ENCODE measurements around the gene NCOA4.
"Not testable (repeated sequence)": the region's sequence is repeated elsewhere in the genome, so short reads cannot be mapped to it uniquely, and the experiment has no call there.

NCOA4 gene

GRCh38 chr10:46030091-46030937 is at the start of gene NCOA4:
Gene NCOA4, minus strand, starts transcription at chr10:46030623. Its CDS starts 13,943 bp downstream, at chr10:46016680.
- peak; percentile 94 for DNase-seq

DNA sequence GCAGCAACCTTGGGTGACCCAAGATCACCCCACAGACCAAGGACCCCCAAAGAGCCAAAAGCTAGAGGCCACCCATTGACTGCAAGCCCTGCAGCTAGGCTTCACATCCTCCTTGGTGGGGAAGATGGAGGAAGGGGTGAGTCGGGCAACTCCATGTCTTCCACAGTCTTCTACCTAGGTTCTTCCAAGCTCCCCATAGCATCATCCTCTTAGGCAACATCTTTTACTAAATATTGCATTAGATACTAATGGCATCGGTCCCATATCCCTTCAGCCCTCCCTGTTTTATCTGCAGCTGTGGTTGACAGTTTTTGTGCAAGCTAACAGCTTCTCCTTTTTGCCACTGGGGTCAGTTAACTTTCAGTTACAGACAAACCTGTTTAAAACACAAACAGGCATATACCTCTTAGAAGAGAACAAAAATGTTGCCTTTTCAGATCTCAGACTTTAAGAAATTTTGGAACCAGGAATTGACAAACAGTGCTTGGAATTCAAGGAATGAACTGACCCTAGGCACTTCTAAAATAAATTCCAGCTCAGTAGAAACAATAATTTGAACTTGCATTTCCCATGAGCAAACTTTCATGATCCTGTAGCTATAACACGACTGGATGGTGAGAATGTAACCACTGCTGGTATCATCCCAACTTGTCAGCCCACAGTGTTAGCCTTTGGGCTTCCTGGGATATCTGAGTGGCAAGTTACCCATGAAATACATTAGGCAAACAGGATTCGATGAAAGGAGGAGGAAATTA is 49.6 kb upstream of the NCOA4 start:
- DNase-seq, result no peak

- no peak for DNase-seq
Measured at GRCh38 chr10:46077731-46078413, 47.4 kb upstream of the NCOA4 start.

DNA sequence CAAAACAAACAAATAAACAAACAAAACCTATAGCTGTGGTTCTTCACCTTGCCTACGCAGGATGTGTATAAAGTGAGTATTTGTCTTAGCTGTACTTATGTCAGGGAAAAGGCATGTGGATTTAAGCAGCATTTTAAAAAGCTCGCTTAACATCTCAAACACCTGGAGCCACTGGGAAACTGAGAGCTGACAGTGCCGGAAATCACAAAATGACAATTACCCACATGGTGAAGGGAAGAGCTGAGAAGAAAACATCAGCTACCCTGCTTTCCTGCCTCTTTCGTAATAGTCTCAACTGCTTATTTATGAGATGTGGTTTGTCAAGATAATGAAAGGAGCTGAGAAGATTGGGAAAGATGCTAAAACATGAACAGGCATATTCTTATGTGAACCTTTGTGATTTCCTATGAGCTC is 46.7 kb upstream of the NCOA4 start:
- DNase-seq, result no peak

- DNase-seq, result no peak
Measured at GRCh38 chr10:46075869-46076268, 45.4 kb upstream of the NCOA4 start.

GRCh38 chr10:46074196-46074946 is 43.9 kb upstream of the NCOA4 start:
- DNase-seq, result no peak

DNA sequence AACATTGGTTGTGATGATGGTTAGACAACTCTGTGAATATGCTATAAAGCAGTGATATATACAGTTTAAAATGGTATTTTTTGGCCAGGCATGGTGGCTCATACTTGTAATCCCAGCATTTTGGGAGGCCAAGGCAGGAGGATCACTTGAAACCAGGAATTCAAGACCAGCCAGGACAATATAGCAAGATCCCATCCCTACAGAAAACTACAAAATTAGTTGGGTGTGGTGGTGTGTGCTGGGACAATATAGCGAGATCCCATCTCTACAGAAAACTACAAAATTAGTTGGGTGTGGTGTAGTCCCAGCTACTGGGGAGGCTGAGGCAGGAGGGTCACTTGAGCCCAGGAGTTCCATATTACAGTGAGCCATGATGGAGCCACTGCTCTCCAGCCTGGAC is 43.1 kb upstream of the NCOA4 start:
- no peak for DNase-seq

- no peak for DNase-seq
Measured at GRCh38 chr10:46070749-46071148, 40.3 kb upstream of the NCOA4 start.

DNA sequence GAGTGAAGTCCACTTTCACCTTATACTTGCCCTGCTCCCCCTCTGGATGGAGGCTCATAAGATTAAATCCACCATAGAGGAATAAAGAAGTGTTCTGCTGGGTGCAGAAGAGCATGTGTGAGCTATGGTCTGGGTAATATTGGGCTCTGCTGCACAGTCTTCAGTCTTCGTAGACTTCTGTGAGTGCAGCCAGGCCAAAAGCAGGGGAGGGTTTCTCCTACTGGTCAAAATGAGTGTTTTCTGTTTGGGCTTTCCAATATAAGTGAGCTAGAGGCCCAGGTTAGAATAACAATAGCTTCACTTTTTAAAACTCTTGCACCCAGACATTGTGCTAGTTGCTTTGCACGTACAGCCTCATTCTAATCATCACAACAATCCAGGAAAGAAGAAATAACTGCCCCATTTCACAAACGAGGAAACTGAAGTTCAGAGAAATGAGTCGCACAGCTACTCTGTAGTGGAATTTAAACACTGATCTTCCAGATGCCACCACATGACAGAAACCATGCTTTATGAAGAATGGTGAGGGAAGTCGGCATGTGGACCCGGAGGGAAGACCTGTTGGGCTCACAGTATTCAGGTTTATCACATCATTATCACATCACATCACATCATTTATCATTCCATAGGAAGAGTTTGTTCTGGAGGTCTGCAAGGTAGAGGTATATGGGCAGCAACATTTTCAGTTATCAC is 39.5 kb upstream of the NCOA4 start:
- no peak for DNase-seq

DNA sequence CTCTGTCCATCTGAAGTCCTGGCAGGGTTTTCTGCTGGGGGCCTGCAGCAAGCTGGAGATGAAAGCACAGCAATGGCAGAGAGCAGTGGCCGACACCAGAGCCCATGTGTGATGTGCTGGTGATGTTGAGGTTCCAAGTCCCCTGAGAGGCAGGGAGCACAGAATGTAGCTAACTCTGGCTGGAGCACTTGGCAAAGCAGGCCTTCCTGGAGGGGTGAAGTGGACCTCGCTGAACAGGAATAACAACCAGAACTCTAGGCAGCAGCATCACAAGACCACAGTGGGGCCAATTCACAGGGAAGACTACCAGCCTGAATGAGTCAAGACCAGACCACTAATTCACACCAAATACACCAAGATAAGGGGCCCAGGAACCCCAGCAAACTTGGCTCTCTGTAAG is 38.5 kb upstream of the NCOA4 start:
- DNase-seq, result no peak

DNA sequence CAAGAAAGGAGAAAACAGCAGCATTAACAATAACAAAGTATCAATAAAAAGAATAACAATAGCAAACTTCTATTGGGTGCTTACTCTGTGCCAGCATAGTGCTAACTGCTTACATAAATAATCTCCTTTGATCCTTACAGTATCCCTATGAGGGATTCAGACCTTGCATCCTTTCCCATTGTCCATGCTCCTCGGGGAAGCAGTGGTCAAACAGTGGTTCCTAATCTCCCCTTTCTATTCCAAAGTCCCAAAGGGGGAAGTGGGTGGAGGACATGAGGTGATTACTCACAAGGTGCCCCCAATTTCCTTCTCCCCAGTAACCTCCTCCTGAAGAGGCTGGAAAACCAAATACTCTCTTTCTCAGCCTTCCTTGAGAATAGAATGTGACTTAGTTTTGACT is 37.7 kb upstream of the NCOA4 start:
- DNase-seq, result no peak

- DNase-seq, result no peak
Measured at GRCh38 chr10:46064269-46064817, 33.9 kb upstream of the NCOA4 start.

DNA sequence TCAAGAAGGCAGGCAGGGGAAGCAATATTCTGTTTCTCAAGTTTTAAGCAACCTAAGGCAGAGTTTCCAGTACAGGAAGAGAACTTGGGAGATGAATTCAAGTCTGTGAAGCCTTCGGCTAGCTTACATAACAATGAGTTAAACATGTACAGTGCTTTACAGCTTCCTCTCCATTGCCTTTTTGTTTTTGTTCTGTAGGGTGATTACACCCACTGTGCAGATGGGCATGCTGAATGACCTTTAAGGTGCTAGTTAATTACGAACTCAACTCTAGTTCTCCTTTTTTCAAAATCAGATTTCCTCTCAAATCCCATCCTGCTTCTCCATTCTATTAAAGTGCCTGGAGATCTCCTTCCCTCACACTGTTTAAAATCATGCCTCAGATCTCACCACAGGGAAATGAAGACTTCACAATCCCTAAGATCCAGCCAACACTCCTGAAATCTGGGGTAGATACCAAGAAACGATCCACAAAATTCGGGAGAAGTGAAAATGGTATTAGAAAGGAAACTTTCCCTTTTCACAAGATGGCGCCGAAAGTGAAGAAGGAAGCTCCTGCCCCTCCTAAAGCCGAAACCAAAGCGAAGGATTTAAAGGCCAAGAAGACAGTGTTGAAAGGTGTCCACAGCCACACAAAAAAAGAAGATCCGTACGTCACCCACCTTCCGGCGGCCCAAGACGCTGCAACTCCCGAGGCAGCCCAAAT is 32.5 kb upstream of the NCOA4 start:
- DNase-seq, result no peak

DNA sequence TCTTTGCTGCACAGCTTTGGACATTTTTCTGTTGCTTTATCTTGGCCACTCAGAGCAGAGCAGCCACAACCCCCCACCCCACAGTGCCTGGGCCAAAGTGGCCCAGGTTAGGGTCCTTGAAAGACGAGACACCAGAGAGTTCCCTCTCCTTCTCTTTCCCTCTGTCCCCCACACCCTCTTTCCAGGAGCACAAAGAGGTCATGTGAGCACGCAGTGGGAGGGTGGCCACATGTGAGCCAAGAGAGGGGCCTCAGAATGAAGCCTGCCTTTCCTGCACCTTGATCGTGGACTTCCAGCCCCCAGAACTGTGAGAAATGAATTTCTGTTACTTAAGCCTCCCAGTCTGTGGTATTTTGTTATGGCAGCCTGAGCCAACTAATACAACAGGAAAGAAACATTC is 30.3 kb upstream of the NCOA4 start:
- DNase-seq, result no peak

GRCh38 chr10:46057927-46058326 is 27.5 kb upstream of the NCOA4 start:
- DNase-seq, result not testable (repeated sequence)

- DNase-seq, result no peak
Measured at GRCh38 chr10:46057038-46057437, 26.6 kb upstream of the NCOA4 start.

DNA sequence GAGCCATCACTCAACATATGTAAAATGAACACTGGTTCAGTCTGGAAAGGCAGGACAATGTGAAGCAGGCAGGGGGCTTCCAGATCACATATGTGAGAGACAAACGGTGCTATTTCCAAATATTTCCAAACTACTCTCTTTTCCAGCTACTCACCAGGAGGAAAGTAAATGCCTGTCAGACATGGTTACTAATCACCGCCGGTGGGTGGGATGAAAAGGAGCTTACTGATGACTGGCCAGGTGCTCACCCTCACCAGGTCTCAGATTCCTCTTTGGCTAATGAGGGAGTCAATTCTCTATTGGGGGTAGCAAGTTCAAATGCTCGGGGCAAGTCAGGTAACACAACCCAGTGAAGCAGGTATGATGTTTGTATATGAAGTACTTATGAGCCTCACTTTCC is 25.3 kb upstream of the NCOA4 start:
- DNase-seq, result no peak

- DNase-seq, result no peak
Measured at GRCh38 chr10:46053534-46054434, 23.4 kb upstream of the NCOA4 start.

- DNase-seq, result no peak
Measured at GRCh38 chr10:46052791-46053375, 22.5 kb upstream of the NCOA4 start.
